MM.1S (cell line): ENCODE results near the gene JAG2.

Experiments used
- CTCF ChIP-seq: fragments of 300-600 bp; sonication (generic); IDR thresholded peaks from 2 replicates; pipeline ENCODE4 v1.5.1; 2016; ENCODE audit warnings: antibody characterized with exemption, low read length, mixed read lengths
- EZH2phosphoT487 ChIP-seq: fragments of 300-600 bp; sonication (generic); IDR thresholded peaks from 2 replicates; pipeline ENCODE4 v1.6.1; 2018; ENCODE audit warnings: antibody characterized with exemption, low read length

- TF ChIP-seq CTCF (no peak), EZH2phosphoT487 (no peak)
Observed at GRCh38 chr14:105173145-105173544, 4.6 kb upstream of the JAG2 start.
